ENCODE results near the gene ADAMTS2. TPM values are rescaled to one million over a fixed set of nuclear protein-coding genes. Genes with fewer than 3 reads are reported as not detected.

ADAMTS2 gene
- total RNA-seq, 1 donor from 2014 or later = 8.2 TPM

GRCh38 chr5:179131886-179132585 is 213.2 kb downstream of the ADAMTS2 start:
- Mint-ChIP-seq H3K27ac (no peak overlapping the region), H3K27me3 (ENCODE audit: low read depth) (no peaks in the 10 kb centered on the region), H3K4me3 (no peak overlapping the region), H3K9me3 (peaks cover 15% of the 10 kb centered on the region), H3K36me3 (peaks cover 13% of the 10 kb centered on the region), H3K4me1 (no peaks in the 10 kb centered on the region)
- no peak for TF ChIP-seq CTCF (IDR thresholded peaks at IDR 0.05; ENCODE audit: unreplicated experiment)
- no peak for DNase-seq (ENCODE audit: low spot score in 2 of 2, unreplicated experiment in 2 of 2)

GRCh38 chr5:179131321-179131835 is 213.9 kb downstream of the ADAMTS2 start:
- no peak for TF ChIP-seq CTCF (IDR thresholded peaks at IDR 0.05; ENCODE audit: unreplicated experiment)
- no peak overlapping the region for H3K27ac Mint-ChIP-seq
- H3K4me3 Mint-ChIP-seq = no peak overlapping the region
- peaks cover 13% of the 10 kb centered on the region for H3K36me3 Mint-ChIP-seq
- no peaks in the 10 kb centered on the region for H3K27me3 Mint-ChIP-seq (ENCODE audit: low read depth)
- no peaks in the 10 kb centered on the region for H3K4me1 Mint-ChIP-seq
- no peak for DNase-seq (ENCODE audit: low spot score in 2 of 2, unreplicated experiment in 2 of 2)
- peaks cover 15% of the 10 kb centered on the region for H3K9me3 Mint-ChIP-seq

- no peak for DNase-seq (ENCODE audit: low spot score in 2 of 2, unreplicated experiment in 2 of 2)
- H3K4me3 Mint-ChIP-seq = no peak overlapping the region
- H3K4me1 Mint-ChIP-seq = no peaks in the 10 kb centered on the region
- H3K9me3 Mint-ChIP-seq = peaks cover 18% of the 10 kb centered on the region
- no peak for TF ChIP-seq CTCF (IDR thresholded peaks at IDR 0.05; ENCODE audit: unreplicated experiment)
- H3K27ac Mint-ChIP-seq = no peak overlapping the region
- no peaks in the 10 kb centered on the region for H3K27me3 Mint-ChIP-seq (ENCODE audit: low read depth)
- peaks cover 12% of the 10 kb centered on the region for H3K36me3 Mint-ChIP-seq
Measured at GRCh38 chr5:179130101-179130681, 215.1 kb downstream of the ADAMTS2 start.

GRCh38 chr5:179129607-179130071 is 215.6 kb downstream of the ADAMTS2 start:
- Mint-ChIP-seq H3K4me3 (no peak overlapping the region), H3K27me3 (ENCODE audit: low read depth) (no peaks in the 10 kb centered on the region), H3K36me3 (peaks cover 10% of the 10 kb centered on the region), H3K4me1 (no peaks in the 10 kb centered on the region), H3K9me3 (peaks cover 16% of the 10 kb centered on the region), H3K27ac (no peak overlapping the region)
- no peak for DNase-seq (ENCODE audit: low spot score in 2 of 2, unreplicated experiment in 2 of 2)
- no peak for TF ChIP-seq CTCF (IDR thresholded peaks at IDR 0.05; ENCODE audit: unreplicated experiment)

GRCh38 chr5:179128976-179129375 is 216.3 kb downstream of the ADAMTS2 start:
- DNase-seq (ENCODE audit: low spot score in 2 of 2, unreplicated experiment in 2 of 2) = no peak
- Mint-ChIP-seq H3K9me3 (peaks cover 18% of the 10 kb centered on the region), H3K4me3 (no peak overlapping the region), H3K4me1 (no peaks in the 10 kb centered on the region), H3K27me3 (ENCODE audit: low read depth) (no peaks in the 10 kb centered on the region), H3K36me3 (peaks cover 10% of the 10 kb centered on the region), H3K27ac (no peak overlapping the region)
- TF ChIP-seq CTCF (IDR thresholded peaks at IDR 0.05; ENCODE audit: unreplicated experiment) = no peak
